Activated CD4-positive, alpha-beta memory T cell treated with anti-CD3 and anti-CD28 coated beads for 36 hours (primary cell): Measurements from ENCODE around the gene EIF4ENIF1. TPM values are rescaled to one million over a fixed set of nuclear protein-coding genes. Genes with fewer than 3 reads are reported as not detected.
A peak's percentile ranks its signal among the peaks of the same experiment; 100 is the strongest.
"Not testable (repeated sequence)": the region's sequence is repeated elsewhere in the genome, so short reads cannot be mapped to it uniquely, and the experiment has no call there.

ENCODE experiments used
- CTCF ChIA-PET: fragments of 350-600 bp; sonication (Branson Sonifier 250); formaldehyde crosslinking; loops from one replicate; lab custom pipeline; 2021; ENCODE audit warnings: antibody characterized with exemption, inconsistent platforms; lab: Charles Lee
- POLR2A ChIA-PET: fragments of 350-600 bp; sonication (Branson Sonifier 250); formaldehyde crosslinking; loops from one replicate; lab custom pipeline; 2021; ENCODE audit warnings: antibody characterized with exemption; lab: Charles Lee
- DNase-seq: peaks from one replicate; pipeline ENCODE4 v3.0.0-alpha.2; 2020
- H3K27ac Mint-ChIP-seq: one replicate; pipeline ENCODE4 v1.8.0; 2021; ENCODE audit warnings: mixed read lengths
- H3K27me3 Mint-ChIP-seq: one replicate; pipeline ENCODE4 v1.8.0; 2021; ENCODE audit warnings: mixed read lengths
- H3K36me3 Mint-ChIP-seq: one replicate; pipeline ENCODE4 v1.8.0; 2021; ENCODE audit warnings: mixed read lengths
- H3K4me1 Mint-ChIP-seq: one replicate; pipeline ENCODE4 v1.8.0; 2021; ENCODE audit warnings: low read depth, mixed read lengths
- H3K4me3 Mint-ChIP-seq: one replicate; pipeline ENCODE4 v1.8.0; 2021; ENCODE audit warnings: mild to moderate bottlenecking, mixed read lengths
- H3K9me3 Mint-ChIP-seq: one replicate; pipeline ENCODE4 v1.8.0; 2021; ENCODE audit warnings: mixed read lengths
- intact Hi-C: fragments of 100-400 bp; cut with micrococcal nuclease; formaldehyde crosslinking; loops from one replicate; pipeline ENCODE4 v1.15.1; 2023
- total RNA-seq, 2 experiments: library from RNA; stranded (reverse); gene quantifications; one replicate each; pipeline ENCODE4 v1.2.3, GENCODE V29; 2021

The EIF4ENIF1 gene
- total RNA-seq, 2 experiments from 2014 or later: 39.7 to 43.2 TPM

DNA sequence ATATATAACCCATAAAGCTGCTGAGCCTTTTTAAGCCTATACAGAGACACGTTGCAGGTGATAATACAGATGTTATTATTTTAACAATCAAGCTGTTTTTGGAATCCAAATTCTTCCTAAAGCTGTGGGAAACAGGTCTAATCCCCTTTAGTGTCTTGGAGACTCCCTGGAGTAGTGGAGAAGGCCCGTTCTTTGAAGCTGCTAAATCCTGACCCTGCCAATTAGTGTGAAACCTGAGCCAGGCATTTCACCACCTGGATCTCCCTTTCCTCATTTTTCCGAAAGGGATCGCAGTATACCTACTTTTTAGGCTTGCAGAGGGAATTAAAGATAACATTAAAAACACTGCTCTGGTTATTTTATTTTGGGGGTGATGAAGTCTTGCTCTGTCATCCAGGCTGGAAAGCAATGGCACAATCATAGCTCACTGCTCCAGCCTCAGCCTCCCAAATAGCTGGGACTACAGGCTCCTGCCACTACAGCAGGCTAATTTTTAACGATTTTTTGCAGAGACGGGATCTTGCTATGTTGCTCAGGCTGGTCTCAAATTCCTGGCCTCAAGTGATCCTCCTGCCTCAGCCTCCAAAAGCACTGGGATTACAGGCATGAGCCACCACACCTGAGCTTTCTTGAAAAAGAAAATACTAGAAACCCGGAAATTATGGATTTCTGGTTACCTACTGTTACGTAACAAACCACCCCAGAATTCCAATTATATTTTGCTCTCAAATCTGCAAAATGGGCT, 1.7 kb upstream of the EIF4ENIF1 start:
- H3K4me3 Mint-ChIP-seq: peak overlapping the region; percentile 98
- H3K9me3 Mint-ChIP-seq: no peaks in the 10 kb centered on the region
- intact Hi-C loops: no loop called here
- POLR2A ChIA-PET: interaction anchor here (1.0 to 4.5 kb wide), 3 partner anchors 34 to 146 kb away, joined by 3 to 31 read pairs (median 5); partner anchors contain the start of gene PATZ1
- CTCF ChIA-PET: interaction anchor here (1.1 to 1.6 kb wide), 4 partner anchors 52 to 174 kb away, joined by 3 to 5 read pairs (median 3); no protein-coding TSS in a partner anchor
- peak overlapping the region; percentile 99 for H3K27ac Mint-ChIP-seq
- H3K36me3 Mint-ChIP-seq: peaks cover 27% of the 10 kb centered on the region
- no peaks in the 10 kb centered on the region for H3K27me3 Mint-ChIP-seq
- peaks cover 53% of the 10 kb centered on the region for H3K4me1 Mint-ChIP-seq
- no peak for DNase-seq

GRCh38 chr22:31490496-31490925, 869 bp upstream of the EIF4ENIF1 start:
- Mint-ChIP-seq H3K9me3 (no peaks in the 10 kb centered on the region), H3K36me3 (peaks cover 29% of the 10 kb centered on the region), H3K27ac (peak overlapping the region; percentile 99), H3K4me3 (peak overlapping the region; percentile 98), H3K27me3 (no peaks in the 10 kb centered on the region), H3K4me1 (peaks cover 49% of the 10 kb centered on the region)
- intact Hi-C loops: no loop called here
- ChIA-PET POLR2A (interaction anchor here (0.6 to 4.5 kb wide), 5 partner anchors 35 to 145 kb away, joined by 3 to 31 read pairs (median 5); partner anchors contain the start of gene PATZ1), CTCF (interaction anchor here (1.5 kb wide), 1 partner anchor 66 kb away, joined by 5 read pairs; no protein-coding TSS in a partner anchor)
- peak; percentile 74 for DNase-seq

GRCh38 chr22:31488988-31489617, 539 bp downstream of the EIF4ENIF1 start:
- Mint-ChIP-seq H3K27me3 (no peaks in the 10 kb centered on the region), H3K36me3 (peaks cover 40% of the 10 kb centered on the region), H3K27ac (peak overlapping the region; percentile 78), H3K9me3 (no peaks in the 10 kb centered on the region), H3K4me3 (peak overlapping the region; percentile 76), H3K4me1 (peaks cover 56% of the 10 kb centered on the region)
- intact Hi-C loops: loop anchor here (1.0 to 5.0 kb wide), 5 partner anchors 8 to 263 kb away; partner anchors contain the start of genes DEPDC5, PATZ1 and PRR14L
- CTCF ChIA-PET: interaction anchor here (0.8 to 1.8 kb wide), 6 partner anchors 10 to 89 kb away, joined by 3 to 10 read pairs (median 4); no protein-coding TSS in a partner anchor
- peak; percentile 58 for DNase-seq
- POLR2A ChIA-PET: interaction anchor here (0.8 to 4.5 kb wide), 3 partner anchors 40 to 49 kb away, joined by 3 to 31 read pairs (median 3); no protein-coding TSS in a partner anchor

- ChIA-PET CTCF (interaction anchor here (1.0 to 1.8 kb wide), 5 partner anchors 31 to 88 kb away, joined by 3 to 10 read pairs (median 4); no protein-coding TSS in a partner anchor), POLR2A (interaction anchor here (0.8 to 4.5 kb wide), 3 partner anchors 41 to 50 kb away, joined by 3 to 31 read pairs (median 3); no protein-coding TSS in a partner anchor)
- Mint-ChIP-seq H3K27ac (peak overlapping the region; percentile 78), H3K9me3 (no peaks in the 10 kb centered on the region), H3K4me3 (peak overlapping the region; percentile 76), H3K4me1 (peaks cover 59% of the 10 kb centered on the region), H3K36me3 (peaks cover 47% of the 10 kb centered on the region), H3K27me3 (no peaks in the 10 kb centered on the region)
- no peak for DNase-seq
- intact Hi-C loops: loop anchor here (2.0 to 5.0 kb wide), 4 partner anchors 36 to 264 kb away; partner anchors contain the start of genes DEPDC5, PATZ1 and PRR14L
These were observed 1.2 kb downstream of the EIF4ENIF1 start for GRCh38 chr22:31488346-31488883.

DNA sequence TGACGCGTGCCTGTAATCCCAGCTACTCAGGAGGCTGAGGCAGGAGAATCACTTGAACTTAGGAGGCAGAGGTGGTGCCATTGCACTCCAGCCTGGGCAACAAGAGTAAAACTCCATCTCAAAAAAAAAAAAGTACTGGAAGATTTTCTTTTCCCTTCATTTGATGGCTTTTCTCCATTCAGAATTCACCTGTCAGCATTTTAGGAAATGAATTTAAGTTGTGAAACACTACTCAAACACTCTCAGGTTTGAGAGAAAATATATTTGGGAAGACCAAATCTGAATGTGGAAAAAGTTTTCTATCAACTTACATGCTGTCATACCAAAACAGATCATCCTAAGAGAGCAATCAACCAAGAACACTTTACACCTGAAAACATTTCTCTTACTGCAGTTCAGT, 2.7 kb downstream of the EIF4ENIF1 start:
- DNase-seq: no peak
- ChIA-PET CTCF (no interaction called here), POLR2A (no interaction called here)
- Mint-ChIP-seq H3K4me1 (peaks cover 58% of the 10 kb centered on the region), H3K27ac (peak overlapping the region; percentile 51), H3K27me3 (no peaks in the 10 kb centered on the region), H3K36me3 (peaks cover 55% of the 10 kb centered on the region), H3K4me3 (no peak overlapping the region), H3K9me3 (no peaks in the 10 kb centered on the region)
- intact Hi-C loops: loop anchor here (5.0 kb wide), 2 partner anchors 35 to 265 kb away; partner anchors contain the start of genes DEPDC5 and PRR14L

DNA sequence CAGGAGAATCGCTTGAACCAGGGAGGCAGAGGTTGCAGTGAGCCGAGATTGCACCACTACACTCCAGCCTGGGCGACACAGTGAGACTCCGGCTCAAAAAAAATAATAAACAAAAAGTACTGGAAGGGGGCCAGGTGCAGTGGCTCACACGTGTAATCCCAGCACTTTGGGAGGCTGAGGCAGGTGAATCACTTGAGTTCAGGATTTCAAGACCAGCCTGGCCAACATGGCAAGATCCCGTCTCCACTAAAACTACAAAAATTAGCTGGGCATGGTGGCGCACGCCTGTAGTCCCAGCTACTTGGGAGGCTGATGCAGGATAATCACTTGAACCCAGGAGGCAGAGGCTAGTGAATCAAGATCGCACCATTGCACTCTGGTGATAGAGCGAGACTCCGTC, 3.3 kb downstream of the EIF4ENIF1 start:
- peaks cover 54% of the 10 kb centered on the region for H3K4me1 Mint-ChIP-seq
- H3K27ac Mint-ChIP-seq, CTCF ChIA-PET, POLR2A ChIA-PET, H3K4me3 Mint-ChIP-seq, H3K9me3 Mint-ChIP-seq, DNase-seq, H3K27me3 Mint-ChIP-seq: not testable (repeated sequence)
- intact Hi-C loops: loop anchor here (5.0 kb wide), 2 partner anchors 34 to 266 kb away; partner anchors contain the start of genes DEPDC5 and PRR14L
- H3K36me3 Mint-ChIP-seq: peaks cover 59% of the 10 kb centered on the region

DNA sequence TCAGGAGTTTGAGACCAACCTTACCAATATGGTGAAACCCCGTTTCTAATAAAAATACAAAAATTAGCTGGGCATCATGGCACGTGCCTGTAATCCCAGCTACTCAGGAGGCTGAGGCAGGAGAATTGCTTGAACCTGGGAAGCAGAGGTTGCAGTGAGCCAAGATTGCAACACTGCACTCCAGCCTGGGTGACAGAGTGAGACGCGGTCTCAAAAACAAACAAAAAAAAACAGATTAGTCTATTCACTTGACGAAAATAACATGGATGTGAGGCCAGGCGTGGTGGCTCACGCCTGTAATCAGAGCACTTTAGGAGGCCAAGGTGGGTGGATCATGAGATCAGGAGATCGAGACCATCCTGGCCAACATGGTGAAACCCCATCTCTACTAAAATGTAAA, 7.2 kb downstream of the EIF4ENIF1 start:
- H3K27ac Mint-ChIP-seq, intact Hi-C loops, H3K9me3 Mint-ChIP-seq, H3K27me3 Mint-ChIP-seq, DNase-seq, H3K4me3 Mint-ChIP-seq: not testable (repeated sequence)
- ChIA-PET CTCF (interaction anchor here (0.6 kb wide), 1 partner anchor 23 kb away, joined by 5 read pairs; no protein-coding TSS in a partner anchor), POLR2A (interaction anchor here (0.6 kb wide), 1 partner anchor 465 kb away, joined by 5 read pairs; no protein-coding TSS in a partner anchor)
- peaks cover 67% of the 10 kb centered on the region for H3K36me3 Mint-ChIP-seq
- H3K4me1 Mint-ChIP-seq: peaks cover 40% of the 10 kb centered on the region

- H3K27me3 Mint-ChIP-seq: no peaks in the 10 kb centered on the region
- H3K4me1 Mint-ChIP-seq: peaks cover 38% of the 10 kb centered on the region
- intact Hi-C loops: no loop called here
- H3K27ac Mint-ChIP-seq: no peak overlapping the region
- CTCF ChIA-PET: no interaction called here
- peaks cover 61% of the 10 kb centered on the region for H3K36me3 Mint-ChIP-seq
- no peak overlapping the region for H3K4me3 Mint-ChIP-seq
- DNase-seq: no peak
- H3K9me3 Mint-ChIP-seq: no peaks in the 10 kb centered on the region
- POLR2A ChIA-PET: no interaction called here
These were observed 8.5 kb downstream of the EIF4ENIF1 start for GRCh38 chr22:31481129-31481528.

DNA sequence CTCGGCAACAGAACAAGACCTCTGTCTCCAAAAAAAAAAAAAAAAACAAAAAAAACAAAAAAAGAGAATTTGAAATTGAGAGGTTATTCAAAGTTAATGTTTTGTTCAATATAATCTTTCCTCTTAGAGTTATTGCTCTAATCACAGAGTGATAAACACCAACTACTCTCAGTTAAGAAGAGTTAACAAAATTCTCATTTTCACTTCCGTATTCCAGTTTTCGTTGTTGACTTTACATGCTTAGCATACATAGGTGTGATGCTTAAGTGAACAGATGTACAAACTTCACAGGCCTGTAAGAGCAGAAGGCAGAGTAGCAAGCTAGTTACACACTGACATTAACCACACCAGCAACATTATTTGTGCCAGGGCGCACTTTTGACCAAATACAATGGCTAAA, 12.3 kb downstream of the EIF4ENIF1 start:
- Mint-ChIP-seq H3K4me1 (peaks cover 31% of the 10 kb centered on the region), H3K27me3 (no peaks in the 10 kb centered on the region), H3K36me3 (peaks cover 50% of the 10 kb centered on the region), H3K4me3 (no peak overlapping the region), H3K27ac (no peak overlapping the region), H3K9me3 (no peaks in the 10 kb centered on the region)
- CTCF ChIA-PET: interaction anchor here (1.6 kb wide), 1 partner anchor 80 kb away, joined by 4 read pairs; no protein-coding TSS in a partner anchor
- POLR2A ChIA-PET: interaction anchor here (0.7 kb wide), 1 partner anchor 29 kb away, joined by 3 read pairs; no protein-coding TSS in a partner anchor
- intact Hi-C loops: no loop called here
- no peak for DNase-seq

DNA sequence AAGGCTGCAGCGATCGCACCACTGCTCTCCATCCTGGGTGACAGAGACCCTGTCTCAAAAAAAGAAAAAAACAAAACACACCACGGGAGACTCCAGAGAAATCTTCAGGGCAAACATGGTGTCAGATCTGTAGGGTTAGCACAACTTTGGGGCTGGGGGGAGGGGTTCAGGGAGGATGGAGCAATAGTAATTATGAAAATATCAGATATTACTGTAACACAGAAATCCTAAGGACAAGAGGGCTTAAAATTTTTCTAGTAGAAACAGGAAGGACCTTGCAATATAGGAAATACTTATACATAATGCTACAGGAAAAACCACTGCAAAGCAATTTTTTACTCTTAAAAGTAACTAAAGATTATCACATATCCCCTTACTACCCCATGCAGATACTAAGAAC, 13.8 kb downstream of the EIF4ENIF1 start:
- ChIA-PET POLR2A (no interaction called here), CTCF (no interaction called here)
- Mint-ChIP-seq H3K9me3 (no peaks in the 10 kb centered on the region), H3K27me3 (no peaks in the 10 kb centered on the region), H3K4me1 (peaks cover 29% of the 10 kb centered on the region), H3K36me3 (peaks cover 48% of the 10 kb centered on the region), H3K27ac (no peak overlapping the region), H3K4me3 (no peak overlapping the region)
- intact Hi-C loops: no loop called here
- no peak for DNase-seq

- H3K9me3 Mint-ChIP-seq: no peaks in the 10 kb centered on the region
These were observed 14.9 kb downstream of the EIF4ENIF1 start for GRCh38 chr22:31474743-31475142.

More at GRCh38 chr22:31474743-31475142, 14.9 kb downstream of the EIF4ENIF1 start:
- no peak overlapping the region for H3K27ac Mint-ChIP-seq
- CTCF ChIA-PET: no interaction called here
- H3K36me3 Mint-ChIP-seq: peaks cover 42% of the 10 kb centered on the region
- POLR2A ChIA-PET: no interaction called here
- peaks cover 29% of the 10 kb centered on the region for H3K4me1 Mint-ChIP-seq
- no peaks in the 10 kb centered on the region for H3K27me3 Mint-ChIP-seq
- intact Hi-C loops: no loop called here
- no peak overlapping the region for H3K4me3 Mint-ChIP-seq
- no peak for DNase-seq
